Right renal pelvis (tissue), 4 donors: Measurements from ENCODE around the gene CMIP. TPM values are rescaled to one million over a fixed set of nuclear protein-coding genes. Genes with fewer than 3 reads are reported as not detected.

Experiments used
- DNase-seq, 4 donors: peaks; one replicate each; pipeline ENCODE4 v3.0.0-alpha.2; 2013; ENCODE audit warnings: low read depth in 4 of 4, low spot score in 3 of 4, missing footprints in 1 of 4
- polyA plus RNA-seq, 4 donors: library from polyadenylated mRNA; unstranded; fragments of 120-200 nt; gene quantifications; one replicate each; pipeline ENCODE4 v1.2.1, GENCODE V29; 2013; ENCODE audit not compliant: insufficient read length in 4 of 4

The CMIP gene
- polyA plus RNA-seq, 4 donors = 40.6 to 46.2 (median 44.5) TPM

DNA sequence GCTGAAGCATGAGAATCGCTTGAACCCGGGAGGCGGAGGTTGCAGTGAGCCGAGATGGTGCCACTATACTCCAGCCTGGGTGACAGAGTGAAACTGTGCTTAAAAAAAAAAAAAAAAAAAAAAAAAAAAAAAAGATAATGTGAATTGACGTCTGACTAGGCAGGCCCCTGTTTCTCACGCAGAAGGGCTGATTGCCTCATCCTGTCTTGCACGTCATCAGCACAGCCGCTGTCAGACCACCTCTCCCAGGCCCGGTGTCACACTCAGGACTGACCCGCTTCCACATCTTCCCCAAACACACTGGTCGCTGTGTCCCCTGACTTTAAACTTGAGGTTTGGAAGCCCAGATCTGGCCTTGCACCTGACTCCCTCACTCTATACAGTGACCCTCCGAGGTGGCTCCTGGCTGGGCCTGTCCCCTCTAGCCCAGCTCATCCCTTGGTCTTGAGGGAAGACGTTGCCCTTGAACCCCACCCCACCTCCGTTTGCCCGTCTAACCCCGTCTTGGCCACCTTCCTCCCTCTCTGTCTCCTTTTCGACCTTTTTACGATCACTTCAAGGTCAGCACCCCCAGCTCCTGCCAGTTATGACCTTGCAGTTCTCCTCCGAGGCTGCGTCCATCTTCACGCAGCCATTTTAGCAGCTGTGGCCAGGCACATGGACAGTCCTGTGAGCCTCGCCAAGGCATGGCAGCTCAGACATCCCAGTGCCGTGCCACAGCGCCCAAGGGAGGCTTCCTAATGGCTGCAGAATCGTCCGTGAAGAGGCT is 184.6 kb downstream of the CMIP start:
- DNase-seq = no peak

DNA sequence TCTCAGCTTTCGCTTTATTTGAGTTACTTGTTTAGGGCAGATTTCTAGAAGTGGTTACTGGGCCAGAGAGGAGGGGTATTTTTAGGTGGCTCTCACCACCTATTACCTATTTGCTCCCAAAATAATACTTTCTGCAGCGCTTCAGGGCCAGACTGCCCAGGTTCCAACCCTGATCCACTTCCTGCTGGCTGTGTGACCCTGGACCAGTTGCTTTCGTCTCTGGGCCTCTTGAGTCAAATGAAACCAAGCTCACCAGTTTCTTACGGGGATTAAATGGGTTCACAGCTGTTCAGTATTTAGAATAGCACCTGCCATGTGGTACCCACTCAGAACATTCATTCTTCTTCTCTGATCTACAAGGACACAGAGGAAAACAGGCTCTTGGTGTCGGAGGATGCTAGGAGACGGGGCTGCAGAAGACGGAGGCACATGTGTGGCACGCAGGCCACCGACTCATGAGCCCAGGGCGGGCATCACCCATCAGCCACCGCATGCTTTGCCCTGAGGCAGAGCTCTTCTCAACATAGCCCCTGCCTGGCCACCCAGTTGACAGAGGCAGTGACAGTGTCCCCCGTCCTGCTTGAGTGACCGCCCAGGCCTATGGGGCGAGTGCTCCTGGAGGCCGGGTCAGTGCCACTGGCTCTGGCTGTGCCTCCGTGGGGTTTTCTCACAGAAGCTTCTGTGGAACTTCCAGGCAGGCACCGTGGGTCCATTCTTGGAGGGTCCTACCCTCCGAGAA is 185.5 kb downstream of the CMIP start:
- DNase-seq = no peak

DNA sequence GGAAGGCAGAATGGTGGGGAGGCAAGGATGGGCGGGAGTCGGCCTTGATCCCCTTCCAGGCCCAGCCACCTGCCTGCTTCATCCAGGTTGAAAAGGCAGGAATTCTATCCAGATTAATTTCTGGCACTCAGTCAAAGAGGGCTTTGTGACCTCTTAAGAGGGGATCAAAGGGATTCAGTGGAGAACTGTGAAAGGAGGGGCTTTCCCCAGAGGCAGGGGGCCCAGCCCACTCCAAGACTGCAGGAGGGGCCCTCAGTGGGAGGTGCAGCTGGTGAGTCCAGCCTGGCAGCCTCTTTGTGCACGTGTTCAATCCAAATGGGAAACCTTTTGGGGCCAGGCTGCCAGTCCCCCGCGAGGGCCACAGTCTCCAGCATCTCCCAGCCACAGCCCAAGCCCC is 186.0 kb downstream of the CMIP start:
- no peak for DNase-seq

- no peak for DNase-seq
These were observed 188.0 kb downstream of the CMIP start for GRCh38 chr16:81632392-81633146.

DNA sequence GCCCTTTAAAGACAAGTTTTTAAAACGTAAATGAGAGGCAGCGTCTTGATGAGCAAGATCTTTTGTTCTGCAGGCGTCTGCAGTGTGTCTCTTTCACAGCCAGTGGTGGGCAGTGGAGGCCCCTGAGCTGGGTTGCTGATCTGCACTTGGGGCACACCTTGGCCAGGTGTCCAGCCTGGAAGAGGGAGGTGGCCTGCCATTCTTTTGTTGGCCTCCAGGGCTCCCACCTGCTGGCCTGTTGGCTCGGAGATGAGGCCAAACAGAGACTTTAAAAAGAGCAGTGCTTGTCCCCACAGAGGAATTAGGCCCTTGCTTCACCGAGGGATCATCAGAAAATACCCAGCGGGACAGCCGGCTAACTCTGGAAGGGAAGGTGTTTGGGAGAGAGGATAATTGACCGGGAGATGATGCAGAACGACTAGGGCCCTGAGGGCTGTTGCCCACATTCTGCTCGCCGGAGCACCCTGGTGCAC is 188.6 kb downstream of the CMIP start:
- DNase-seq = no peak

DNA sequence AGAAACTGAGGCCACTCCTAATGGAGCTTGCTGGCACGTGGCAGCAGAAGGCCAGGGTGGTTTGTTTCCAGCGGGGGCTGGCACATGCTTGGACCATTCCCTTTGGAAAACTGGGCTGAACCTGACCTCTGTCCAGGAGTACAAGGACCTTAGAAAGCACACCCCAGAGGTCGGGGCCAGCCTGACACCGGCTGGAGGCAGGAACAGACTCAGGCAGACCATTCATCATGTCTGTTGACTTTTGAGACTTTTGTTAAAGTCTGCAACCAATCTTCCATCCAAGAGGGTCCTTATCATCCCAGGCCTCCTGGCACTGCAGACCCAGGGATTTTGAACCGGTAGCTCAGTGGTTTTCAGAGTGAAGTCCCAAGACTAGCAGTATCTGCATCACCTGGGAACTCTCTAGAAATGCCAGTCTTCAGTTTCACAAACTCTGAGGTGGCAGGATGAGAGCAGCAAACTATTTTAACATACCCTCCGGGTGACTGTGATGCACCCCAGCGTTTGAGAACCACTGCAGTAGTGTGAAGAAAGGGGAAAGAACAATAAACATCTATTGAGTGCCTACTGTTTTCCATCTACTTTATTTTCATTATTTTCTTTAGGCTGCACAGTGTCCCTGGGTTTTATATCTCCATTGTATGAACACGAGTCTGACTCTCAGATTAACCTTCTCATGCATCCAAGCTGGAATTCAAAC is 189.2 kb downstream of the CMIP start:
- DNase-seq = no peak

- DNase-seq = no peak
These were observed 189.9 kb downstream of the CMIP start for GRCh38 chr16:81634380-81635062.

GRCh38 chr16:81635063-81635937 is 190.7 kb downstream of the CMIP start:
- no peak for DNase-seq

GRCh38 chr16:81636298-81636993 is 191.8 kb downstream of the CMIP start:
- no peak for DNase-seq

- no peak for DNase-seq
These were observed 193.0 kb downstream of the CMIP start for GRCh38 chr16:81637336-81638235.

GRCh38 chr16:81638286-81638945 is 193.8 kb downstream of the CMIP start:
- no peak for DNase-seq

DNA sequence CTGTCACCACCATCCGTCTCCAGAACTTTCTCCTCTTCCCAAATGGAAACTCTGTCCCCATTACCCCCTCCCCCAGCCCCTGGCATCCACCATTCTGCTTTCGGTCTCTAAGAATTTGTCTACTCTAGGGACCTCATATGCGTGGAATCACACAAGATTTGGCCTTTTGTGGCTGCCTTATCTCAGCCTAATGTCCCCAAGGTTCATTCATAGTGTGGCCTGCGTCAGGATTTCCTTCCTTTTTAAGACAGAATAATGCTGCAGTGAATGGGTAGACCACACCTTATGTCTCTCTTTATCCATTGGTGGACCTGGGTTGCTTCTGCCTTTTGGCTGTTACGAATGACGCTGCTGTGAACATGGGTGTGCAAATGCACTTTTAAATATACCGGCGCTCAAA is 194.7 kb downstream of the CMIP start:
- DNase-seq = no peak

DNA sequence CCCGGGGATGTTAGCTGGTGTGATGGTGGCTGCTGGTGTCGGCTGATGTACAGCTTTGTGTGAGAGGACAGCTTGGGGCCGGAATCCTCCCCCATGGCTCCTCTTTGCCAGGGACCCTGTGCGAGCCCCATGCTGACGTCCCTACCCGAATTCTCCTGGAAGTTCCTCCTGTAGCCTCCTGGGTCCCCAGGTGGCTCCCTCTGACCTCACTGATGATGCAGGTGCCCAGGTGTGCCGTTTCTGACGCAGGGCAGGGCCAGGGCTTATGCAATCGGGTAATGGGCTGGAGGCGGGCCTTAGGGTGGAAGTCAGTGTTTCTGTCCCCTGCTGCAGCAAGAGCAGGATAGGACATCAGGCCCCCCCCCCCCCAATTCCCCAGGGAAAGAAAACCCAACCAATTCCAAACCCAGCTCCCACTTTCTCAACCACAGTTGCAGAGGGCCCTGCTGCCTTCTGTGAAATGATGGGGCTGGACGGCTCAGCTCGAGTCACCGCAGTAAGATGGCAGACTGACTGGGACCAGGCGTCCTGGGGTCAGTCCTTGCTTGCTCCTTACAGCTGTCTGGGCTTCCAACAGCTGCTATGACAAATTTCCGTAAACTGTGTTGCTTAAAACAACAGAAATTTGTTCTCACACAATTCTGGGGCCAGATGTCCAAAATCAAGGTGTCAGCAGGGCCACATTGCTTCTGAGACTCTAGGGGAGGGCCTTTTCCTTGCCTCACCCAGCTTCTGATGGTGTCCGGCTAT is 195.5 kb downstream of the CMIP start:
- DNase-seq = no peak

GRCh38 chr16:81640681-81641070 is 196.1 kb downstream of the CMIP start:
- DNase-seq = no peak

- DNase-seq = no peak
These were observed 196.9 kb downstream of the CMIP start for GRCh38 chr16:81641395-81642106.

DNA sequence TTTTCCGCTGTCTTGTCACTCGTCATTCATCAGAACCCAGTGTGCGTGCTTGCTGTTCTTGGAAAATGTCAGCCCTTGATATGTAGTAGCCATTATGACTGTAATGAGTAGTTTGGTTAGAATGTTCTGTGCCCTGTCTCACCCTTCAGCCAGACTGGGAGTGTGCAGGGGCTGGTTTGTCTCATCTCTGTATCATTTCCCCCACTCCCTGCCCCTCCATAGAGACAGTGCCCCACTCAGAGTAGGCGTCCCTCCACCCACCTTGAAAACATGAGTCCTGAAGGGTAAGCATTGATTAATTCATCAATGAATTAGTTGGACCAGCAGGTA is 197.5 kb downstream of the CMIP start:
- no peak for DNase-seq
